AG08395 (cell line): ENCODE measurements around the gene MUC4.
A peak's percentile ranks its signal among the peaks of the same experiment; 100 is the strongest.
"Not testable (repeated sequence)": the region's sequence is repeated elsewhere in the genome, so short reads cannot be mapped to it uniquely, and the experiment has no call there.

Experiments
- DNase-seq: peaks from one replicate; pipeline ENCODE4 v3.0.0; 2012; ENCODE audit warnings: mixed read lengths, low spot score

The MUC4 gene

DNA sequence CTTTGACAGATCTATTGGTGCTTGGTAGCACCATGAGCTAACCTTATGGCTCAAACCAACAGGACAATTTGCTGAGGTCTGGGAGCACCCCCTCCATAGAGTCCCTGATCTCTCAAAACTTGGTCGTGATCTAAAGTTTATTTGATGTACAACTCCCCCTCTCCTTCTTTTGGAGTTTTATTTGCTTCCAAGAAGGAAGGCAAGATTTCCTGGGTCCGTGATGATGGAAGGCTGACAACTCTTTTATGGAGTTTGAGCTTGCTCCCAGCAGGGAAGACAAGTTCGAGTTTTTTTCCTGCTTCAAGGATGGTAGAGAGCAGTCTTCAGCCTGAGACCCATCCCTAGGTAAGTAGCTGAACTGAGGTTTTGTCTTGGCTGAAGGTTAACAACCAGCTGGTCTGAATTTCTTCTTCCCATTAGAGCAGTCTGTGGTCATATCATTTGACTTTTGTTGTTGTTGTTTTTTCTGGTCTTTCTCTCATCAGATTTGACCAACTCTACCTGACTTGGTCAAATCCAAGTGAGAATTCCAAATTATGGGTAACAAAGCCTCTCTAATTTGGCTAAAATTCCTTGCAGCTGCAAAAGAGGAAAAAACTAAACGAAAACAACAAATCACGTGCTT is 93.8 kb downstream of the MUC4 start:
- no peak for DNase-seq

DNA sequence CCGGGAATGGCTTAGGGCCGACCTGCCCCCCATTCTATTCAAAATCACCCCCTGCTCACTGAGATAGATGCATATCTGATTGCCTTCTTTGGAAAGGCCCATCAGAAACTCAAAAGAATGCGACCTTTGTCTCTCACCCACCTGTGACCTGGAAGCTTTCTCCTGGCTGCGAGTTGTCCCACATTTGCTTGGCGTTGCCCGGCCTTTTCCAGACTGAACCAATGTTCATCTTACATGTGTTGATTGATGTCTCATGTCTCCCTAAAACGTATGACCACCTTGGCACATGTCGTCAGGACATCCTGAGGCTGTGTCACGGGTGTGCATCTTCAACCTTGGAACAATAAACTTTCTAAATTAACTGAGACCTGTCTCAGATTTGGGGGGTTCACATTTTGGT is 94.3 kb downstream of the MUC4 start:
- DNase-seq = no peak

DNA sequence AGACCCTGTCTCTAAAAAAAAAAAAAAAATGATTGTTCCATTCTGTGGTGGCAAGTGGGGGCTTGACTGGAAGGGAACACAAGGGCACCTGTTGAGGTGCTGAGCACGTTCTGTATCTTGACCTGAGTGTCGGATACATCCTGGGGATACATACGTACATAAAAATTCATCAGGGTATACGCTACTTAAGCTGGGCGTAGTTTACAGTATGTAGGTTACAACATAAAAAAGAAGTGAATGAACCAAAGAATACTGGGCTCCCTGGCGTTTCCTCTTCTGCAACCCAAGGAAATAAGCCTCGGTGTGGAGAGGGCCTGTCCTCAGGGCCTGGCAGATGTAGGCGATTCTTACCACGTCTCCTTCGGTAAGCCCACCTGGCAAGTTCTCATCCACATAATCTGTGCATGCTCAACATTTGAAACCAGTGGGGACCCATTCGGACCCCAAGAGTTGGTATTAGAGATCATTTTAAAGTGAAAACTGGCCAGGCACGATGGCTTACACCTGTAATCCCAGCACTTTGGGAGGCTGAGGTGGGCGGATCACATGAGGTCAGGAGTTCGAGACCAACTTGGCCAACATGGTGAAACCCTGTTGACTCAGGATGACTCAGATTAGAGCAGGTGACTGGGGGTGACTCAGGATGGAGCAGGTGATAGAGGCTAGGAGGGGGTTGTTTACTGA is 96.0 kb downstream of the MUC4 start:
- DNase-seq = no peak

DNA sequence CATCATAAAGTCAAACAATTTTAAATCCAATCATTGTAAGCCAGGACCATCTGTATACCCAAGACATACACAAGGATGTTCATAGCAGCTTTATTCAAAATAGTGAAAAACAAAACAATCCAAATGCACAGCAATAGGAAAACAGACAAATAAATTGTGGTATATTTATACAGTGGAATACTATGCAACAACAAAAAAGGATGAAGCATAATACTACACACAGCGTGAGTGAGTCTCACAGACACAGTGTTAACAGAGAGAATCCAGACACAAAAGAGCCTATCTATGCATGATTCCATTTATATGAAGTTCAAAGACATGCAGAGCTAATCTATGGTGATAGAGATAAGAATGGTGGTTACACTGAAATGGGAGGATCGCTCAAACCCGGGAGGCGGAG is 96.6 kb downstream of the MUC4 start:
- DNase-seq = no peak

GRCh38 chr3:195714380-195715011 is 97.2 kb downstream of the MUC4 start:
- no peak for DNase-seq

DNA sequence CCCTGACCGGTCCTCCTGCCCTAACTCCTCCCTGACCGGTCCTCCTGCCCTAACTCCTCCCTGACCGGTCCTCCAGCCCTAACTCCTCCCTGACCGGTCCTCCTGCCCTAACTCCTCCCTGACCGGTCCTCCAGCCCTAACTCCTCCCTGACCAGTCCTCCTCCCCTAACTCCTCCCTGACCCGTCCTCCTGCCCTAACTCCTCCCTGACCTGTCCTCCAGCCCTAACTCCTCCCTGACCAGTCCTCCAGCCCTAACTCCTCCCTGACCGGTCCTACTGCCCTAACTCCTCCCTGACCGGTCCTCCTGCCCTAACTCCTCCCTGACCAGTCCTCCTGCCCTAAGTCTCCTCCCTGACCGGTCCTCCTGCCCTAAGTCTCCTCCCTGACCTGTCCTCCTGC is 98.6 kb downstream of the MUC4 start:
- DNase-seq = not testable (repeated sequence)

- not testable (repeated sequence) for DNase-seq
Observed at GRCh38 chr3:195712535-195712910, 99.2 kb downstream of the MUC4 start.

DNA sequence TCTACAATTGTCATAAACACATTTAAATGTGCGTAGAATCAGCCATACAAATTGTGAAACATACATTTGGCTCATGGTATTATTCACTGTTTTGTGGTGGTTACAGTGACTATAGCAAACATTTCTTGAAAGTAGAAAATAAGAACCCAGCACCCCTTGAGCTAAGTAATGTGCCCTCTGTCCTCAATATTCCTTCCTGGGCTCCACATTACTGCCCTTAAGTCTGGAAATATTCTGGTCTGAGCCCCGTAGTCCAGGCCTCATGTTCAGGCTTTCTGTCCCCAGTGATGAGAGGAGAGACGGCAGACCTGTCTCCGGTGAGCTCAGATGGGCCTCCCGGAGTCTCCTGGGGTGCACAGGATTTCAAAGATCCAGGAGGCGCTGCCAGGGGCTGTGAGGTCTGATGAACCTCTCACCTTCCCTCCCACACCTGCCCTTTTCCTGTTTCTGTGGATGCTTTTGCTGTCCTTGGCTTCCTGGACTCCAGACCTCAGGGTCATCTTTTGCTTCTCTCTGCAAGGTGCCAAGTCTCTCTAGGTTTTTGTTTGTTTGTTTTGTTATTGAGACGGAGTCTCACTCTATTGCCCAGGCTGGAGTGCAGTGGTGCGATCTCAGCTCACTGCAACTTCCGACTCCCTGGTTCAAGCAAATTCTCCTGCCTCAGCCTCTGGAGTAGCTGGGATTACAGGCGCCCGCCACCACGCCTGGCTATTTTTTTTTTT is 99.8 kb downstream of the MUC4 start:
- DNase-seq = no peak

DNA sequence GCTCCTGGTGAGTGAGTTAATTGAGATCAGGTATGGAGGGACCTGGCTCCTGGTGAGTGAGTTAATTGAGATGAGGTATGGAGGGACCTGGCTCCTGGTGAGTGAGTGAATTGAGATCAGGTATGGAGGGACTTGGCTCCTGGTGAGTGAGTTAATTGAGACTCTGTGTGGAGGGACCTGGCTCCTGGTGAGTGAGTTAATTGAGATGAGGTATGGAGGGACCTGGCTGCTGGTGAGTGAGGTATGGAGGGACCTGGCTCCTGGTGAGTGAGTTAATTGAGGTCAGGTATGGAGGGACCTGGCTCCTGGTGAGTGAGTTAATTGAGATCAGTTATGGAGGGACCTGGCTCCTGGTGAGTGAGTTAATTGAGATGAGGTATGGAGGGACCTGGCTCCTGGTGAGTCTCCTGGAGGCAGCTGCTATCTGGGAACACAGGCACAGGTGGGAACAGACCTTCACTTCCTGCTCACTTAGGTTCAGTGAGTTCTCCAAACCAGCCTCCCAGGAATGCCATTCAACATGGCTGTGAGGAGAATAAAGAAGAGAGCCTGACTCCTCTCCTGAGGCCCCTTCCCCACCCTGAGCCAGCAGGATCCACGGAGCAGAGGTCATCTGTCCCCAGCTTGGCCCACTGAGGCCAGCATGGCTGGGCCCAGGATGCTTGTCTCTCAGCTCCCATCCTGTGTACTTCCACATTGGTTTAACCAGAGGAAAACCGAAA is 100.5 kb downstream of the MUC4 start:
- not testable (repeated sequence) for DNase-seq

GRCh38 chr3:195710126-195710905 is 101.4 kb downstream of the MUC4 start:
- DNase-seq = not testable (repeated sequence)

DNA sequence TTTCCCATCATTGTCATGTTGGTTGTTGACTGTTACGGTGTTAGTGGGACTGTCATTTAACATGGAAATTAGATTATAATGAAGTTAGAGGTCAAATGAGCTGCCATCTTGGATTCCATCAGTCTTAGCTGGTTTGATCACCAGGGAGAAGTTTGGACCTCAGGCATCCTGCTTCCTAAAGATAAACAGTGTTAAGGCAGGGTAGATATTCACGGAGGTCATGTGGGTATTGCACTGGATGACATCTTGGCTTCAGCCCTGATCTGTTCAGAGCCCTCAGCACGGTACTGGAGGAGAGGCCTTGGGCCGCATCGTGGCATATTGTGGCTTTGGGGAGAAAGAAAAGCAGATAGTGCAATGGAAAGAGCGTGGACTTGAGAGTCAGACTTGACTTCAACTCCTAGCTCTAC is 102.0 kb downstream of the MUC4 start:
- DNase-seq = no peak

DNA sequence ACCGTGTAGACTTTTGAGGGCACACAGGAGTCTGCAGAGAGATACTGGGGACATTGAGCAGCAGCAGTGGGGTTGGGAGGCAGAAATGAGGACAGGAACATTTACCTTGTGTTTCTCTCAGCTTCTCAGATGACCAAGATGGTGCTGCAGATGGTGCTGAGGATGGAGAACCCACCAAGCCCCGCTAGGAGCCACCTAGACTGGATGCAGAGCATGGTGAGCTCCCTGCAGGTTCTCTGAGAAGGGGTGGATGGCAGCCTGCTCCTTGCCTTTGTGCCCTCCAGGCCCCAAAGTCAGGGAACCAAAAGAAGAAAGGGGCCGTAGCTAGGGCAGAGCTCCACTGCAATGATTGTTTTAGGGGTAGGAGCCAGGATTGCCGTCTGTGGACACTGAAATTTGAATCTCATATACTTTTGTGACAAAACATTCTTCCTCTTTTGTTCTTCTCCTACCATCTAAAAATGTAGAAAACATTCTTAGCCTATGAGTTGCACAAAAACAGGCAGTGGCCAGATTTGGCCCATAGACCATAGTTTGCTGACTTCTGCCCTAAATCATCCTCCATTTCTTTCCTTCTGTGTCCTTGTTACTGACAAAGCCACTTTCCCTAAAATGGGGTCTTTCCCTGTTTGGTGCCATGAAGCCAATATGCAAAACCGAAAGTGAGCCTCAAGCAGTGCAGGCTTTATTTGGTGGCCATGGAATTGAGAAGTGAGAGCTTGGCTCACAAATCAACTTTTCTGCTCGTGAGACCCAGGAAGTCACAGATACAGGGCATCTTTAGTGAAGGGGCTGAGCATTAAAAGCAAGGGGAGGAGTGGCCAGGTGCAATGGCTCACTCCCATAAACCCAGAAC is 102.9 kb downstream of the MUC4 start:
- DNase-seq = peak; percentile 22

DNA sequence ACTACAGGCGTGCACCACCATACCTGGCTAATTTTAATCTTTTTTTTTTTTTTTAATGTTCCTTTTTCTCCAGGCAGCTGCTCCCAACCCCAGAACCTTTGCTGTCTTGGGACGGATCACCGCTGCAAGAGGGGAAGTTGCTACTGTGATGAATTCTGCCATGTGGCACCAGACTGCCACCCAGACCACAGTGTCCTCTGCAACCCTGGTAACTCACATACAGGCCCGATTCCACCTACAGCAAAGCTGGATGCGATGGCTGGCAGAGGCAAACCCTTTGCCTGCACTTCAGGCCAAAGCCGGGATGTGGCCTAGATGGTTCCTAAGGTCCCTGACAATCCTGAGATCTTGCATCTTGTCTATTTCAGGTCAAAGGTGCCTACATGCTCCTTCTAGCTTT is 103.7 kb downstream of the MUC4 start:
- no peak for DNase-seq

DNA sequence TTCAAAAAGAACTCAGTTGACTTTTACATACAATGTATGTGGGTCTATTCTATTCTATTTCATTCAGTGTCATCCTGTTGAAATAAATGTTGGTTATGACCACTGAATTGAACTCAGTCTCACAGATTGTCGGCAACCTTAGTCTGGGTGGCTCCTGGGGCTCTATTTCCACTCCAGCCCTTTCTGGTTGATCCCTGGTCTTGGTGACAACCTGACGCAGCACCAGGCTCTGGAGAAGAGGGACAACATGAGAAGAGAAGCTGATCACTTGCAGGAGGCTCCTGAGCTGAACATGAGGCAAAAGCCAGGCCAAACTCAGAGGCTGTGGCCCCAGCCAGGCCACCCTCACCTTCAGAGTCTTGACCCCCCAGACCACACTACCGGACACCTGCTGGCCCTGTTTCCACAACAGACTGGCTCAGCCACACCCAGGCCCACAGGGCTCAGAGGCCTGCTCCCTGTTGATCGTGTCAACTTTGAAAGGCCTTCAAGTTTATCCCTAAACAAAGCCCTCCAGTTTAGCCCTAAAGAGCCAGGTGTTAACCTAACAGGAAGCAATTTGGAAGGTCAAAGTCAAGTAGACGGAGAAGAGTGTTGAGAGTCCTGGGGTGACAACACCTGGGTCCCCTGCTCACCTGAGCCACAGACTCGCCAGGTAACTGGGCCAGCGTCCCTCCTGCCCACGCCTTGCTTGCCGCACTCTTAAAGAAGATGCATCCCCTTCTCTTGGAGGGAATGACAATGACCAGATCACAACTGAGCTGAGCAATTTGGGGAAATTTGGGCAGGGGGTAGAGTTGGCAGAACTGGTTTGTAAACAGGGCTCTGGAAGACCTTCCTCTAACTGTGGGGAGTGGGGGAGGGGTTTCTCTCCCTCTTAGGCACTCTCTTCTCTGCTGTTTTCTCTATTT is 106.4 kb downstream of the MUC4 start:
- no peak for DNase-seq

- no peak for DNase-seq
Observed at GRCh38 chr3:195704433-195704999, 107.2 kb downstream of the MUC4 start.

DNA sequence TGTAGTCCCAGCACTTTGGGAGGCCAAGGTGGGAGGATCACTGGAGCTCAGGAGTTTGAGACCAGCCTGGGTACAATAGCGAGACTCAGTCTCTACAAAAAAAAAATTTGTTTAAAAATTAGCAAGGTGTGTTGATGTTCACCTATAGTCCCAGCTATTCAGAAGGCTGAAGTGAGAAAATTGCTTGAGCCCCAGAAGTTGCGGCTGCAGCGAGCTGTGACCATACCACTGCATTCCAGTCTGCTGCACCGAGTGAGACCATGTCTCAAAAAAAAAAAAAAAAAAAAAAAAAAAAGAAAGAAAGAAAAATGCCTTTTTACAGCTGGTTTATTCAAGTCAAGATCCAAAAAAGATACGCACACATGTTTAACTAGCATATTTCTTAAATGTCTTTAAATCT is 108.0 kb downstream of the MUC4 start:
- no peak for DNase-seq

- DNase-seq = no peak
Observed at GRCh38 chr3:195701042-195701915, 110.5 kb downstream of the MUC4 start.

DNA sequence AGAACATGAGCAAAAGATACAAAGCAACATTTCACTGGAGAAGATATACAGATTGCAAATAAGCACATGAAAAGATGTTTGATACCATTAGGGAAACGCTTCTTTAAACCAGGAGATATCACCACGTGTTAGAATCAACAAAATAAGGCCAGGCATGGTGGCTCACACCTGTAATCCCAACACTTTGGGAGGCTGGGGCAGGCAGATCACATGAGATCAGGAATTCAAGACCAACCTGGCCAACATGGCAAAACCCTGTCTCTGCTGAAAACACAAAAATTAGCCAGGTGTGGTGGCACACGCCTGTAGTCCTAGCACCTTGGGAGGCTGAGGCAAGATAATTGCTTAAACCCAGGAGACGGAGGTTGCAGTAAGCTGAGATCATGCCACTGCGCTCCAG is 111.4 kb downstream of the MUC4 start:
- DNase-seq = no peak
